HPDE6-E6E7 (cell line): ENCODE results near the gene CD247.

ENCODE experiments used
- DNase-seq: peaks from one replicate; pipeline ENCODE4 v3.0.0; 2011; ENCODE audit warnings: missing footprints; ENCODE audit errors: extremely low spot score

Gene CD247

GRCh38 chr1:167413328-167413727 lies 105.0 kb downstream of the CD247 start:
- DNase-seq: no peak

GRCh38 chr1:167412920-167413319 lies 105.4 kb downstream of the CD247 start:
- no peak for DNase-seq

DNA sequence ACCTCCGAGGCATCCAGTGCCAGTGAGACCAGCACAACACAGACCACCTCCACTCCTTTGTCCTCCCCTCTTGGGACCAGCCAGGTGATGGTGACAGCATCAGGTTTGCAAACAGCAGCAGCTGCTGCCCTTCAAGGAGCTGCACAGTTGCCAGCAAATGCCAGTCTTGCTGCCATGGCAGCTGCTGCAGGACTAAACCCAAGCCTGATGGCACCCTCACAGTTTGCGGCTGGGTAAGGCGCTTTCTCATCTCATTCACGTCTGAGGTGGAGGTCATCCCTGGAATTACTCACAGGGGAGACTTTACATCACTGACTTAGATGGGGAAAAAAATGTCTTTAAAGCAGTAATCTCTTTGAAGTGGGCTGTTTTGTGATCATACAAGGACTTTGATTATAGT lies 106.3 kb downstream of the CD247 start:
- no peak for DNase-seq

GRCh38 chr1:167409183-167409582 lies 109.1 kb downstream of the CD247 start:
- DNase-seq: no peak

DNA sequence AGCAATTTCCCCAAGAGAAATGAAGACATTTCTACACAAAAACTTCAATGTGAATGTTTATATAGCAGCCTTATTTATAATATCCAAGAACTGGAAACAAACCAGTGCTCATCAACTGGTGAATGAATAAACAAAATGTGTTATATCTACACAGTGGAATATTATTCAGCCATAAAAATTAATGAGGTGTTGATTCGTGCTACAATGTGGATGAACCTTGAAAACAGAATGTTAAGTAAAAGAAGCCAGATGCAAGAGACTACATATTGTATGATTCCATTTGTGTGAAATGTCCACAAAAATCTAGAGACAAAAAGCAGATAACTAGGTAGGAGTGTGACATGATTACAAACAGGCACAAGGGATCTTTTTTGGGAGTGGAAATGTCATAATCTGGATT lies 110.0 kb downstream of the CD247 start:
- no peak for DNase-seq

DNA sequence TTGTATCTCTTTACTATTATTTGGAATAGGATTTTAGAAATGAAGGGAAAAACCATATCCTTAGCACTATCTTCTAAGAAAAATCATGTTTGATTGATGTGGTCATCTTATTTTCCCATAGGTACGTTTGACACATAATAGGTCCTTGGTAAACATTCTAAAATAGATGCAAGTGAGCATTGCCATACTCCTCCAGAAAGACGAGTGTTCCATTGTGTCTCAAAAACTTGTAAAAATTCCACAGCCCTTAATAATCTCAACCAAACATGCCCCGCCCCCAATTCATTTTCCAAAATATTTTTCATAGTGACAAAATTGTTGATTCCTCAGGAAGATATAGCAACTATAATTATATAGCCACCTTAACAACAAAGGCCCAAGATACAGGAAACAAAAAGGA lies 113.4 kb downstream of the CD247 start:
- DNase-seq: no peak

- no peak for DNase-seq
Observed at GRCh38 chr1:167404161-167404888, 114.0 kb downstream of the CD247 start.

DNA sequence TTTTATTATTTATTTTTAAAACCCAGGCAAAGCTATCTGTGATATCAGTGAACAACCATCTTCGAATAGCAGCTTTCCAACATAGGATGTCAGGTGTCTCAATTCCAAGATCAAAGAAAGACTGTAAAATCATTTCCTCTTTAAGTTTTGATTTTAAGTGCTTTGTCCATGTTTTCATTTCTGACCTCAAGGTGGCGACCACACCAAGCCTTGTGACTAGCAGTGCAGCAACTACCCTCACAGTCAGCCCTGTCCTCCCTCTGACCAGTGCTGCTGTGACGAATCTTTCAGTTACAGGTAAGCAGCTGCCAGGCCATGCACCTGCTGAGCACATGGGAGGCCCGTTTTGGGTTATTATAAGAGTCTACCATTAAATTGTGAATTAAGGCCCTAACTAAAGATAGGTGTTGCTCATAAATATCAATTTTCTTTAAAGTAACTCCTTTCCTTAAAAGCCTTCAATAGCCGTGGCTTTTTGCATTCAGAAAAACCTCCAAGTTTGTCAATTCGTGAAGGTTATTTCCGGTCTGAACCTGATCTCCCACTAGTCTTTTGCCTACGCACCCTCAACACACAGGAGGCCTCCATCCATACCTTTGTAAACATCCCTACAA lies 117.0 kb downstream of the CD247 start:
- DNase-seq: peak; percentile 37

DNA sequence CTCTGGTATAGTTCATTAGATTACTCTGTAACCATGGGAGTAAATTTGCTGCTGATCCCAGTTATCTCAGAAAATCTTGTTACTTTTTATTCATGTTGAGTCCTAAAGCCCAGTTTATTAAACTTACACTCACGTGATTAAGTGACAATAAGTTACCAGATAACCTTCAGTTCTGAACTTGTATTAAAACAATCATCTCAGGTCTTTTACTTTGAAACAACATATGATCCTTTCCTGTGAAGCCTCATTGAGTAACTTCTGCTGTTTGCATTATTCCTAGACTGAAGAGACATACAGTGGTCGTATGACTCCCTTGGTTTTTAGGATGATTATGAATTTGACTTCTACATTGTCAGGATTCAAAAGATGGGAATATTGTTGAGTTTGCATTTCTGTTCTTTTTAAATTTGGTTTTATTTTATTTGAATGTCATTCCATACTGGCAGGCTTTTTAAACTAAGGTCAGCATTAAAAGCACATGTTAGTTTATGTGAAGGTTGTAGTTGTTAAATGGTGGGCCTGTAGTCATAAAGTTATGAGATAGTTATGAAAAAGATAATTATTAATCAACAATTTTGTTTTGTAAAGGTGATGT lies 117.9 kb downstream of the CD247 start:
- DNase-seq: no peak

GRCh38 chr1:167392200-167392696 lies 126.1 kb downstream of the CD247 start:
- DNase-seq: no peak

GRCh38 chr1:167388976-167389375 lies 129.4 kb downstream of the CD247 start:
- no peak for DNase-seq

DNA sequence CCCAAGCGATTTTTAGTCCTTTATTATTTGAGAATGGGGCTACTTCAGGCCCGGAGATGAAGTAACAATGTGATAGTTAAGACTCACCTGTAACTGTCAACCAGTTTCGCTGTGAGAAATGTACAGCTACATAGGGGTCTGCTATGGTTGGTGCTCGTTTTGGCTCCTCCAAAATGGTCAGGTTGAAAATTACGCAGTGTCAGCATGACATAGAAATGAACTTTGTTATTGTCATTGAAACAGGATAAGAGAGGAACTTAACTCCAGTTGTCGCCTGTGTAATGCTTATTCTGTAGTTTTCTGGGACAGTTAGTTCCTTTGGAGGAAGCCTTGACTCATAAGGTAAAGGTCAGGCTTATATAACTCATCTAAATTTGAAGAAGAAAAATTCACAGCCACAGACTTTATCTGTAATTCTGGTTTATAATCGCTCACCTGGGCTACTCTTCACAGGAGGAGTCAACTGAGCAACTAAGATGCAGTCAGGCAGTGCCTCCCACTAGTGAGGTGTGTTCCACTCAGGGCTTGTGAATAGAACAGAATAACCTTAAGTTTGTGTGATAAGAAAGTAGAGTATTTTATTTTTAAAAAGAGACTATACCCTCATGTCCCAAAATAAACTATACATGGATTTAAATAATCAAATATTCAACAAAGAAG lies 130.9 kb downstream of the CD247 start:
- no peak for DNase-seq
